HEK293T (cell line): ENCODE data around the gene PRICKLE1.

Source experiments
- CTCF ChIA-PET: fragments of 350-600 bp; formaldehyde crosslinking; extraction: SDS; loops from one replicate; lab custom pipeline; 2021; ENCODE audit warnings: antibody characterized with exemption, inconsistent platforms; lab: Yijun Ruan, JAX
- POLR2A ChIA-PET: fragments of 350-600 bp; formaldehyde crosslinking; extraction: SDS; loops from one replicate; lab custom pipeline; 2020; ENCODE audit warnings: antibody characterized with exemption, inconsistent platforms; lab: Yijun Ruan, JAX
- DNase-seq: peaks from one replicate; pipeline ENCODE4 v3.0.0; 2012; ENCODE audit warnings: mixed read lengths; ENCODE audit errors: extremely low spot score
- ARNT ChIP-seq: fragments of 450-650 bp; IDR thresholded peaks from 2 replicates; pipeline ENCODE4 v1.6.1; 2017; ENCODE audit warnings: mild to moderate bottlenecking
- BHLHE40 ChIP-seq: fragments of 450-650 bp; IDR thresholded peaks from 2 replicates; pipeline ENCODE4 v1.6.1; 2016; ENCODE audit warnings: mild to moderate bottlenecking, moderate library complexity, borderline replicate concordance
- ELF4 ChIP-seq: fragments of 450-650 bp; IDR thresholded peaks from 2 replicates; pipeline ENCODE4 v1.6.1; 2017; ENCODE audit warnings: antibody characterized with exemption
- FOXA1 ChIP-seq: fragments of 450-650 bp; IDR thresholded peaks from 2 replicates; pipeline ENCODE4 v1.6.1; 2016; ENCODE audit warnings: mild to moderate bottlenecking
- FOXK2 ChIP-seq: fragments of 450-650 bp; IDR thresholded peaks from 2 replicates; pipeline ENCODE4 v1.6.1; 2016; ENCODE audit warnings: mild to moderate bottlenecking
- FOXM1 ChIP-seq: fragments of 450-650 bp; IDR thresholded peaks from 2 replicates; pipeline ENCODE4 v1.6.1; 2017; ENCODE audit warnings: mild to moderate bottlenecking, borderline replicate concordance
- HDGF ChIP-seq: fragments of 450-650 bp; IDR thresholded peaks from 2 replicates; pipeline ENCODE4 v1.6.1; 2017; ENCODE audit warnings: antibody characterized with exemption, borderline replicate concordance
- L3MBTL2 ChIP-seq: fragments of 450-650 bp; conservative IDR thresholded peaks from 2 replicates; pipeline ENCODE4 v1.6.1; 2016; ENCODE audit warnings: mild to moderate bottlenecking
- LEF1 ChIP-seq: fragments of 450-650 bp; IDR thresholded peaks from 2 replicates; pipeline ENCODE4 v1.6.1; 2017; ENCODE audit warnings: mild to moderate bottlenecking, borderline replicate concordance
- NFRKB ChIP-seq: fragments of 450-650 bp; IDR thresholded peaks from 2 replicates; pipeline ENCODE4 v1.6.1; 2016; ENCODE audit warnings: mild to moderate bottlenecking, moderate library complexity
- PKNOX1 ChIP-seq: fragments of 450-650 bp; IDR thresholded peaks from 2 replicates; pipeline ENCODE4 v1.6.1; 2016
- SP1 ChIP-seq: fragments of 450-650 bp; IDR thresholded peaks from 2 replicates; pipeline ENCODE4 v1.6.1; 2017
- SUZ12 ChIP-seq: fragments of 450-650 bp; IDR thresholded peaks from 2 replicates; pipeline ENCODE4 v1.6.1; 2016; ENCODE audit warnings: mild to moderate bottlenecking
- TARDBP ChIP-seq: fragments of 450-650 bp; IDR thresholded peaks from 2 replicates; pipeline ENCODE4 v1.6.1; 2016
- ZNF384 ChIP-seq: fragments of 450-650 bp; IDR thresholded peaks from 2 replicates; pipeline ENCODE4 v1.6.1; 2016

PRICKLE1 gene

GRCh38 chr12:42409471-42409870, 180.1 kb downstream of the PRICKLE1 start:
- POLR2A ChIA-PET = interaction anchor here (0.6 kb wide), 1 partner anchor 1267 kb away, joined by 3 read pairs; no protein-coding TSS in a partner anchor
- DNase-seq = no peak

GRCh38 chr12:42407306-42407705, 182.2 kb downstream of the PRICKLE1 start:
- CTCF ChIA-PET = no interaction called here
- POLR2A ChIA-PET = no interaction called here
- DNase-seq = no peak
- no peak for TF ChIP-seq FOXA1
- TF ChIP-seq HDGF = no peak
- TF ChIP-seq ELF4 = no peak
- no peak for TF ChIP-seq TARDBP
- TF ChIP-seq LEF1 = no peak
- no peak for TF ChIP-seq ZNF384
- TF ChIP-seq SUZ12 = no peak
- TF ChIP-seq NFRKB = no peak
- TF ChIP-seq FOXK2 = no peak
- TF ChIP-seq SP1 = no peak

More at GRCh38 chr12:42409471-42409870, 180.1 kb downstream of the PRICKLE1 start:
- CTCF ChIA-PET = interaction anchor here (0.6 kb wide), 1 partner anchor 667 kb away, joined by 3 read pairs; no protein-coding TSS in a partner anchor
- TF ChIP-seq SUZ12 (no peak), BHLHE40 (no peak), HDGF (no peak), ARNT (no peak), FOXM1 (no peak), LEF1 (no peak), L3MBTL2 (no peak), NFRKB (no peak), SP1 (no peak), ZNF384 (no peak), TARDBP (no peak), FOXK2 (no peak), PKNOX1 (no peak)
